HG03103 (cell line): ENCODE measurements around the gene CAPG.
A peak's percentile ranks its signal among the peaks of the same experiment; 100 is the strongest.

Experiments
- ATAC-seq: cut with Tn5 transposase; IDR thresholded peaks from one replicate; pipeline ENCODE4 v1.9.1; 2021; ENCODE audit warnings: low read depth; ENCODE audit not compliant: unreplicated experiment

The CAPG gene

DNA sequence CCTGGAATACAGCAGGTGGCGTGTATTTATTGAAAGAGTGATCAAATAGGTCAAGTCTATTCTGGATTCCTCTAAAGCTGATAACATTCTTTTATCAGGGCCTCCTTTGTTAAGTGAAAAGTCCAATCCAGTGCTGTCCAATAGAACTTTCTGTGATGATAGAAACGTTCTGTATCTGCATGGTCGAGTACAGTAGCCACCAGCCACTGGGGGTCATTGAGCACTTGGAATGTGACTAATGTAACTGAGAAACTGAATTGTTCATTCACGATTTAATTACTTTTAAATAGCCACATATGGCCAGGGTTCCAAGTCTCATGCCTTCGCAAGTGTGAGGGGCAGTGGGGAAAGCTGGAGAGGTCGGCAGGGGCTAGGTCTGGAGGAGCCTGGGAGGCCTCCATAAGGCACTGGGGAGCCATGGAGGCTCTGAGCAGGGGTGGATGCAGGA lies 28.9 kb upstream of the CAPG start:
- ATAC-seq = no peak

DNA sequence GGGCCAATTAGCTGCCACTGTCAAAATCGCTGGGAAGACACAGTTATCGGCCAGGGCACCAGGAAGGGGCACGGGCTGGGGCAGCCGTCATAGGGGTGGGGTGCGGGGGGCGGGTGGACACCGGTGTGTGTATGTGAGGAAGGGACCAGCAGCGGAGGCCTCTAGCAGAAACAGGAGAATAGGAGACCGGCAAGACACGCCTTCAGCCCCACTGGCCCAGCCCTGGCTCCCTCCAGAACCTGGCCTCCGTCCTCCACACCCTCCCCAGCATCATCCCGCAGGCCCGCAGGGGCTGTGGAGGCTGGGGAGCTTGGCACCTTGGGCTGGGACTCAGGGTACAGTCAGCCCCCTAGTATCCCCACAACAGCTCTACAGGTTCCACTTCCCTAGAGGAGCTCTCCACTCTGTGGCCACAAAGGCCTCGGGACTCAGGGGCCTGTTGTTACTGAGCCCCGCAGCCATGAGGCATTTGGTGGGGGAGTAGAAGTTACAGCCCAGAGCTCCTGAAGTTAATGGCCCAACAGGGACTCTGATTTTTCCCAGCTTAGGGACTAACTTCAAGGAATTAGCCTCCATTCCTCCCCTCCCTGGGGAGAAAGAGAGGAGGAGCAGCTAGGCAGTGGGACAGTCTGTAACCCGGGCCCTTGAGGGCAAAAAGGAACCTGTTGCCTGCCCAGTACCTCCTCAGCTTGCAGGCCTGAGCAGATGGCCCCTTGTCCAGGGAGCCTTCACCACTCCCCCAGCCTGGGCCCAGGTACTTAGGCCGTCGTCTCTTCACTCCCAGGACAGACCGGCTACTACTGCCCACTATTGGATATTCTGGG lies 28.2 kb upstream of the CAPG start:
- ATAC-seq = no peak

DNA sequence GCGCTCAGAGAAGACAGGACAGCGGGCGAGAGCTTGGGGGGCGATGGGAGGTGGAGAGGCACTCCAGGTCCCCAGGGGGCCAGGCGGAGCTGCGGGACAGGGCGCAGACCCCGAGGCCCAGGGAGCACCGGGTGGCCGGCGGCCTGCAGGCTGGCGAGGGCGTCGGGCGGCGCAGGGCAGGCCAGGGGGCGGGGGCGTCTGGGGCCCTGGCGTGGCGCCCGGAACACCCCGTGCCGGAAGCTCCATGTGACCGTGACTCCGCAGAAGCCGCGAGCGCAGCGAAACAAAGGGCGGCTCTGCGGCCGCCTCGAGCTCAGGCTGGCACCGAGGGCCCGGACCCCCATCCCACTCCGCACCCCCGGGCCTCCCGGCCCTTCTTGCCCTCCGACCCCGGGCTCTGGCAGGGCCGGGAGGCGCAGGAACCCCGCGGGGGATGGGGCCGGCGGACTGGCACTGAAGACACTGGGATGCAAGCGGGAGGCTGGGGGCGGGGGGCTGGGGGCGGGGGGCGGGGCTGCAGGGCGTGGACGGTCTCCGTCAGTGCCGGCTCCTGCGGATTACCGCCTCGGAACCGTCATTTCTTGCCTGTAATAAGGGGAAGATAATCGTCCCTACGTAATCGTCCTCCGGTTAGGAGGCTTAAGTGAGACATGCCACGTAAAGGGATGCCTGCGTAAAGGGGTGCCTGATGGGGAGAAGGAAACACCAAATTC lies 27.5 kb upstream of the CAPG start:
- ATAC-seq = peak; percentile 75

DNA sequence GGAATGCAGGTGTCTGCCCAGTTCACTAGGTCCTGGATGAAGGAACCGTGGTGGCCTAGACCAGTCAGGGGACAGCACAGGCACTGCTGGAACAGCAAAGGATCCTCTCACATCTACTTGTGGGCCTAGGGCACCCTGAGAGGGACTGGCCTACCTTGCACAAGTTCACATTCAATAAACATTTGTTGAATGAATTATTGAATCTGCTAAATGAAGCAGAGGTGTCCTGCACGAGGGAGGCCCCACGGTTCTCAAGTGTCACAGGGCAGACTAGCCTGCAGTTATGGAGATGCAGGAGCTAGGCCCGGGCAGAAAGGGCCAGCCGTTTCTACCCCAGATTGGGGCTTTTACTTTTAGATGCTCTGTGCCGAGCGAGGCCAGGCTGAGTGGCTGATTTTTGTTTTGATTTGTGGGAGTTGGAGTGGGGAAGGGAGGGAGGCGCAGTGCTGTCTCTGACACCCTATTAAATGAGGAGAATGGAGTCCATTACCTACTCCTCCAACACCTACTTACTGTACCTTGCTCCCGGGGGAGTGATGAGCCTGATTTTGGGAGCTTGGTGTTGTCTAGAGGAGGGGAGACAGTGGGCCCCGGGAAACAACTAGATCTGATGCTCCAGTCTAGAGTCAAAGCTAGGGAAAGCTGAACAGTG lies 26.8 kb upstream of the CAPG start:
- no peak for ATAC-seq

DNA sequence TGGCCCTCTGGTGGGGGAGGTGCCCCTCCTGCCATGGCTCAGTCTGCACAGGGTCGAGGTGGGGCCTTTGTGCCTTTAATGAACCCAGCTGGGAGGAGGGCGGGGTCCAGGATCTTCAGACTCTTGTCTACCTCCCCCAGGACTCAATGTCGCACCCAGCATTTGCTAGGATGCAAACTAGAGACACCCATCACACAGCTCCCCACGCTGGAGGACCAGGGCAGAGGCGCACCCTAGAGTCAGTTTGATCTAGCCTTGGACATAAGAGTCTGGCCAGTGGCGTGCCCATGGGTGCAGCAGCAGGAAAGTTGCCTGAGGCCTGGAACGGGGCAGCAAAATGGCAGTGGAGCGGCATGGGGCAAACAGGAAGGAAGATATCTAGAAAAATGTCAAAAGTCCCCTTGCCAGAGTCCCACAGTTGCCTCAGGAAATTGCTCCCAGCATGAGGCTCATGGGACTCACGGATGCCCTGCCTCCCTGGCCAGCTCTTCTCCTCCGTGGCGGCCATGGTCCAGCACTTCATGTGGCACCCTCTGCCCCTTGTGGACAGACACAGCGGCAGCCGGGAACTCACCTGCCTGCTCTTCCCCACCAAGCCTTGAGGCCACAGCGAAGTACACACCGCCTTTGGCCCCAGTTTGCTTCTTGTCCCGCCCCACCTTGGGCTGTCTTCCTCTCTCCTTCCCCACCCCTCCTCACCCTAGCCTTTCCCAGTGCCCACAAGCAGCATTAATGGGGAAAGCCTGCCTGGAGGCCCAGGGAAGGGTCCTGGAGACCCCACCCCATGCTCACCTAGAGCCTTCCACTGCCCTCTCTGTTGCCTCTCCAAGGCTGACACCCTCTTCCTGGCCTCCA lies 26.0 kb upstream of the CAPG start:
- ATAC-seq = no peak

DNA sequence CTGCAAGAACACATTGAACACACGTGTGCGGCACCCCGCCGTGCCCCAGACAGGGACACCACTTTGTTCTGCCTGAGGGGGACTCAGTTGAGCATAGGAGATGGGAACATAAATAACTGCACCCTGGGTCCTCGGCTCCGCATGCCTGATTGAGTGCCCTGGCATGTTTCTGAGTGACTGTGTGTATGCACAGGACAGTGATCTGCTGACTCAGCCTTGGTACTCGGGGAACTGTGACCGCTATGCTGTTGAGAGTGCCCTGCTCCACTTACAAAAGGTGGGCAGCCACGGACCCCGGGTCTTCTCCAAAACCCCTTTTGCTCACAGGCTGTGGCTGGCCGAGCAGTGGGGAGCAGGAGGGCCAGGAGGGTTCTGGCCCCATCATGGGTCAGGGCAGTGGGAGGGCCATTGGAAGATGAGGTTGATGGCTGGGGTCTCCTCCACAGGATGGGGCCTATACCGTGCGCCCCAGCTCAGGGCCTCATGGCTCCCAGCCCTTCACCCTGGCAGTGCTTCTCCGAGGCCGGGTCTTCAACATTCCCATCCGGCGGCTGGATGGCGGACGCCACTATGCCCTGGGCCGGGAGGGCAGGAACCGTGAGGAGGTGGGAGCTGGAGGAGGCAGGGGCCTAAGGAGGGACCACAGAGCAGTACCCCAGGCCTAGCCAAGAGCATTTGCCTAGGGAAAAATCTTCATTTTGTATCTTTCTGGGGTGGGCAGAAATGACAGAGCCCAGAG lies 25.2 kb upstream of the CAPG start:
- no peak for ATAC-seq

DNA sequence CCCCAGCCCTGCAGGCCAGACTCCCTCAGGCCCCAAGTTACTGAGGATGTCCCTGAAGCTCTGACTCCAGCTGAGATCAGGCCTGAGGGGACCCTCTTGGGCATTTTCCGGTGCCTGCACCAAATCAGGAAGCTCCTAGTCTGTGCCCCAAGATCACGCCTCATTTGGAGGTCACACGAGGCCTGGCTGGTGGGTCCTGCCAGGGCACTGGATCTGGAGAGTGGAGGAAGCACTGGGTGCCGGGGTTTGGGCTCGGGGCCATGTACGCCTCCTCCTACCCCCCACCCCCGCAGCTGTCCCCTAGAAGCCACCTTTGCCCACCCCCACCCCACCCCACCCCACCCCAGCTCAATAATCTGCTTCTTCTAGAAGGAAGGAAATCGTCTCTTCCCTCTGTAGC lies 24.5 kb upstream of the CAPG start:
- no peak for ATAC-seq

DNA sequence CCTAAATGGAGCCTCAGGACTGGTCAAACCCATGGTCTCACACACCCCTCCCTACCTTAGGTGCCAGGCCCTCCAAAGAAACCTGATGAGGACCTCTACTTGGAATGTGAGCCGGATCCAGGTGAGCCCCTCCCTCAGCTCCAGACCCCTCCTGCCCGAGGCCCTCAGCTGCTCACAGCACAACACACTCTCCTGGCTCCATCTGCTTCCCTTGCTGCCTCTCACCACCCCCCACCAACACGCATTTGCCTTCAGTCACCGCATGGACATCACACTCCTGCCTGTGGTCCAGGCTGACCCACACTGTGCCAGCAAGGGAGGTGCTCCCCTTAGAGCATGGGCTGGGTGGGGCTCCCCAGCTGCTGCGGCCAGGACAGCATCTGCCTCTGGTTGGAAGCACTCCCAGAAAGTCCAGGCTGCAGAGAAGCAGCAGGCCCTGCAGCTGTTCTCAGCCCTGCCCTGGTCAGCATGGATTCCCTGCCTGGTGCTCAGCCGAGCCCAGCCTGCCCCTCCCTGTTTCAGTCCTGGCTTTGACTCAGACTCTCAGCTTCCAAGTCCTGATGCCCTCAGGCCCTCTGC lies 23.4 kb upstream of the CAPG start:
- no peak for ATAC-seq

DNA sequence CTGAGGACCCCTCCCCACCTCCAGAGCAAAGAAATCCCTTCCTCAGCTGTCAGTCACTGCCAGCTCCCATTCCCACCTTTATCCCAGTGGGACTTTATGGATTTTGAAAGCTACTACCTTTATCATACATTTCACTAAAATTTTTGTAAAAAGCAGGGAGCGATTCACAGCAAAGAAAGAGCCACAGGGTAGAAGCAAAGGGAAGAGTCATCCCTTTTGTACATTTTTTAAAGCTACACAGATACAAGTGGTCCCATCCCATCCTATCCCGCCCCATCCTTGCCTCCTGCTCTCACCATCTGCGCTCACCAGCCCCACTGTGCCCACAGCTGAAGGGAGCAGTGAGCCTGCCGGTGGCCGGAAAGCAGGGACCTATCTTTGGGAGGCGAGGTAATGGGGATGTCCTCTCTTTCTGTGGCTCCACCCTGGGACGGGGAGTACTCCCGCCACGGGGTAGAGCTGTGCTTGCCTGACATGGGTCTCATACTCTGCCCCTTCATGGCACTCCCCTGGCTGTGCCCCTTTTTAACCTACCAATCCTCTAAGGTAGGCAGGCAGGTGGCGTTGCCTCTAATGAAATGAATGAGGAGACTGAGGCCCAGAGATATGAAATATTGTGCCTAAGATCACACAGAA lies 21.5 kb upstream of the CAPG start:
- ATAC-seq = no peak

DNA sequence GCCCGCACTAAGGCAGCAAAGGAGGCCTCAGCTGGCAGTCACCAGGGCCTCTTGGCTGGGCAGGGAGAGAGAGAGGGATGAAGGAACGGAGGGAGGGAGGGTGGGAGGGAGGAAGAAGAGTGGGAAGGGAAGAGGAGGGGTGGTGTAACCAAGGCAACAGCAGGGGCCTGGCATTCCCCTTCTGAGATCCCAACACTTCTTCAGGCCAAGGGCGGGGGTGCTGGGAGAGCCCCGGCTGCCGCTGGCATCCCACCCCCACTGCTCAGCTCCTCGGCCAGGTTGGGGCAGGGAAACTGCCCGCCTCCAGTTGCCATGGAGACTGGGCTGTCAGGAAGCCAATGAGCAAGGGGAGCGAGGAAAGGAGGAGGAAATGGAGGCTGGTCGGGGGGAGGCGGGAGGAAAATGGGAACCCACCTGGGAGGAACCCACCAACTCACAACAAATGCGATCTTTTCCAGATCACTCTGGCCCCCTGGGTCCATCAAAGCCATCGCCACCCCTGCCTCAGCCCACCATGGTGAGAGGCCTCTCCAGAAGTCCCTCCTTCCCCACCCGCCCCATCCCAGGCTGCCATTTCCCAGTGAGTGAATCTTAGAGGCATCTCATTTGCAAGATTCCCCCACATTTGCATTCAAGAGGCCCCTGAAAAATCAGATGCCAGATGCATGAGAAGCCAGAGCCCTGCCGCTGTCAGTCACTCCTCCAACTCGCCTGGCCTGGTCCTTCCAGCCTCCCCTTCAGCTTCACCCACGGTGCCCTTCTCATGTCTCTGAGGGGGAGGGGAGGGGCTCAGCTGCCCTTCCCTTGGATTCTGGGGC lies 20.8 kb upstream of the CAPG start:
- ATAC-seq = no peak

DNA sequence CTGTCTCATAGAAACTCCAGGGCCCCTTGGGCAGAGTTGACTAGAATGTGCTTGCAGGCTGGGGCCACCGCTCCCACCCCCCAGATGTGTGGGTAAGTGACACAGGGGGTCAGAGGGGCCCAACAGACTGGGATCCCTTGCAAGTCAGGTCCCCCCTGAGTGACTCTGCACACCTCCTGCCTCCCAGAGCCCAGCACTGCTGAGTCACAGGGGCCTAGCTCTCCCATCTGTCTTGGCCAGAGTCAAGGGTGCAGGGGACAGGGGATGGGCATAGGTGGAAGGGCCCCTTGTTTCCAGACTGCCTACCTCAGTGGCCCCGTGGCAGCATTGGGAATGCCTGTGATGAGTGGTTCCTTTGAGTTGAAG lies 19.7 kb upstream of the CAPG start:
- ATAC-seq = no peak

DNA sequence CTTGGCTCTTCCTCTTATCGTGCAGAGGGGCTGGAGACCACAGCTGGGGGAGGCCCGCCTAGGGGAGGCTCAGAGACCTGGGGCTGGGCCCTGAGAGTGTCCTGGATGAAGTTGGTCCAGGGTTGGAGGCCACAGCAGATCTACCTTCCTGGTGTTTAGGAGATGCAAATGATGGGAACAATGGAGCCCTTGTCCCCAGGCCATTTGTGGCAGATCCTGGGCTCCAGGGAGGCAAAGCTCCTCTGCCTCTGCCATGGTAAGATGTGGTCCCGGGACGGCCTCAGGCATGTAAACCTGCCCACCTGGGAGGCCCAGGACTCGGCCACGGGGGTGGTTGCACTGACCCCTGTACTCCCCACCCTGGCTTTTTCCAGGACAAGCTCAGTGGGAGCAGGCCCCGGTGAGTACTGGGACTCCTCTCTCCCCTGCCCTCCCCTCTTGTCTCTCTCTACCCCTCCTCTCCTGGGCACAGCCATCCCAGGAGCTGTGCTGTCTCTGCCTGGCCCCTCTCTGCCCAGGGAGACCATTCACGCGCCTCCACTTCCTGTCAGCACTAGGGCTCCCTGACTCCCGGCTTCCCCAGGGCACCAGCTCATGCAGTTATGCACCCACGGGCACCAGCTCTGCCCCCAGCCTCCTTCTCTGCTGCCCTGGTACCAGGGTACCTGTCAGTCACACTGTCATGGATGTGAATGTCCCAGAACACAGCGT lies 19.2 kb upstream of the CAPG start:
- no peak for ATAC-seq

DNA sequence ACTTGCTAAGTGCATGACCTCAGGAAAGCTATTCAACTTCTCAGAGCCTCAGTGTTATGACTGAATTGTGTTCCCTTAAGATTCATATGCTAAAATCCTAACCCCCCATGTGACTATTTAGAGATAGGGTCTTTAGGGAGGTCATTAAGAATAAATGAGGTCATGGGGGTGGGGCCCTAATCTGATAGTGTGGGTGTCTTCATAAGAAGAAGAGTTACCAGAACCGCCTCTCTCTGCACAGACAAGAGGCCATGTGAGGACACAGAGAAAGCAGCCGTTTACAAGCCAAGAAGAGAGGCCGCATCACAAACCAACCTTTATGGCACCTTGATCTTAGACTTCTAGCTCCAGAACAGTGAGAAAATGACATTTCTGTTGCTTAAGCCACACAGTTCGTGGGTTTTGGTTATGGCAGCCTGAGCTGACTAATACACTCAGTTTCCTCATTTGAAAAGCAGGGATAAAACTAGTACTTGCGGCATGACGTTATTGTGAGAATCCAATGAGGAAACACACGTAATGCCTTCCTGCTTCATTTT lies 18.2 kb upstream of the CAPG start:
- ATAC-seq = no peak

DNA sequence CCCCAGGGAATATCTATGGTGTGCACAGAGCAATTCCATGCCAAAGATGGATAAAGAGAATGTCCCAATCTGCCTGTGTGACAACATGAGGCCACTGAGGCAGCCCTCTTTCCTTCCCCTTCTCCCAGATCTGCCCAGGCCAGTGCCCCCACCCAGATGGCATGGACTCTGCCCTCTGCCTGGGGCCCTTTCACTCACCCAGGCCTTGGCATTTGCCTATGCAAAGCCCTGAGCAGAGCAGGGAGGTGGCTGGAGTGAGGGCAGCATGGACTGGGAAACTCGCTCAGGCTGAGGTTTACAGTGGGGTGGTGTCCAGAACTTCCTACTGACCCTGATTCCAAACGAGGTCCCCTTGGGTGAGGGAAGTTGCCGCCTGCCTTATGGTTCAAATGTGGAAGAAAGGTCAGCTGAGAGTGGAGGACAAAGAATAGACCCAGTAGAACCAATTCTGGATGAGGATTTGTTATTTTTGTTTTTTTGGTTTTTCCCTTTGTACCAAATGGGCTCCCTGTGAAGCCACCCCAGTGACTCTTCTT lies 17.2 kb upstream of the CAPG start:
- ATAC-seq = no peak

DNA sequence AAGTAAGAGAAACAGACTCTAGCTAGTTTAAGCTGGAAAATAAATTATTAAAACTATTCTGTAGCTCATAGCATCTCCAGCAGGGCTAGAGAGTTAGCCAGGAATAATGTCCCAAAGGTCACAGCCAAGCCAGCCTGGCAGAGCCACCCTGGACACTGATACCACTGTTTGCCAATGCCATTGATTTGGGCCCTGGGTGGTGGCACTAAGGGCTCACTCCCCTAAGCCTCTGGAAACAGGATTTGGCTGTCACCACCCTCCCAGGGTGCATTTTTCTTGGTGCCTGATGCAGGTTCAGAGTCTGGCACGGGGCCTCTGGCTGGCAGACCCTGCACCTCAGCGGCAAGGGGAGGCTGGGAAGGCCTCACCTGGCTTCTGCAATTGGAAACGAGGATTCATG lies 15.4 kb upstream of the CAPG start:
- ATAC-seq = no peak

DNA sequence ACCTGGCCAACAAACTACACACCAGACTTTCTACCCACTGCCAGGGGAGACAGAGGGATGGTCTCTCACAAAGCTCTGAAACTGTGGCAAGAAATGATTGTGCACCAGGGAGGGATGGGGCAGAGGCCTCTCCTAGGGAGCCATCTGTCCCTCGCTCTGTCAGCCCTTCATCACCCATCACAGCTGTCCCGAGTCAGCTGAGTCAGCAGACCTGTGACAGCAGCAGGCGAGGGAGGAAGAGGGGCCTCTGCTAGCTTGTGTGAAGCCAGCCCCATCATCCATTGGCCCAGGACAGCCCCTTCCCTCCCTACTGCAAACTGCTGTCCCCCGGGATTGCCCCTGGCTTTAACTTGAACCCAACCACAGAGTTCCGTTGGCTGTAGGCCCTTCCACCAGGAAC lies 13.4 kb upstream of the CAPG start:
- ATAC-seq = no peak

DNA sequence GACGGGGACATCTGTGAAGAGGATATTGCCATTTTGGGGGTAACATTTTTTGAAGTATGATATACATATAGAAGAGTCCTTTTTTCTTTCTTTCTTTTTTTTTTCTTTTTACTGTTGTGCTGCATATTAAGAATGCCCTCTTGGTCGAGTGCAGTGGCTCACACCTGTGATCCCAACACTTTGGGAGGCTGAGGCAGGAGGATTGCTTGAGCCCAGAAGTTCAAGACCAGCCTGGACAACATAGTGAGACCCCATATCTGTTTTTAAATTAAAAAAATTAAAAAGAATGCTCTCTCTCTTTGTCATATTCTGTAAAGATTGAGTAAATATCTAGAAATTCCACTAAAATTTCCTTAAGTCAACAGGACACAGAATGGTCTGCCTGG lies 11.9 kb upstream of the CAPG start:
- no peak for ATAC-seq
